Ammon's horn (tissue), 1 donor: ENCODE results near the gene PIM3.

Source experiments
- DNase-seq: peaks from one replicate; pipeline ENCODE4 v3.0.0-alpha.2; 2016; ENCODE audit warnings: low spot score

PIM3 gene

DNA sequence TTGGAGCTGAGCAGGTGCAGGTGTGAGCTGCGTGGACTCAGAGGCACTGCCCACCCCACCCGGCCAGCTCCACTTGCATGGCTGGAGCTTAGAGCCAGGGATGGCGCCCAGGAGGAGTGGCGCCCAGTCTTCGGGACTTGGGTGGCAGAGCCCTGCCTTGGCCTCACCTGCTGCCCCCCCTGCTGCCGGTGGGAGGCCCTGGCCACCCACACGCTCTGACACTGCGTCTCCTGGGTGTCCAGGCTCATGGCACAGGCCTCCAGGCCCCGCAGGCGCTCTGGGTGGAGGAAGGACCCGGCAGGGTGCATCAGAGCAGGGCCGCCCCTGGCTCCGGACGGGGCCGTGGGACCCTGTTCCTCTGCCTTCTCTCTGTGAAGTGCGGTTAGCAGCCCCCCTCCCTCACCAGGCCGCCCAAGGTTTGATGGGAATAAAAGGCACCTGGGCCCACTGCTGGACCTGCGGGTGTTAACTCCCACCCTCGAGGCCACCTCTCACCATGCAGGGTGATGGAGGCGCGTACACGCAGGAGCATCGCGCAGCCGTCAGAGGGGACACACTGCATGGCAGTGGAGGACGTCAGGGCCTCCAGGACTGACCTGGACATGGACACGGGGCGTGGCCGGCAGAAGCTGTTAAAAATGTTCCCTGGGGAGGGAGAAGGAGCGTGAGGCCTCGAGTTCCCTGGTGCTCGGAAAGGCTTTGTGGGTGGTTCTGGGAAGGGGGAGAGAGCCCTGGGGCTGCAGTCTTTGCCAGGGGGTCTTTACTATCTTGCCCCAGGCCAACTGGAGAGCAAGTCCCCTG is 40.2 kb downstream of the PIM3 start:
- DNase-seq = no peak

DNA sequence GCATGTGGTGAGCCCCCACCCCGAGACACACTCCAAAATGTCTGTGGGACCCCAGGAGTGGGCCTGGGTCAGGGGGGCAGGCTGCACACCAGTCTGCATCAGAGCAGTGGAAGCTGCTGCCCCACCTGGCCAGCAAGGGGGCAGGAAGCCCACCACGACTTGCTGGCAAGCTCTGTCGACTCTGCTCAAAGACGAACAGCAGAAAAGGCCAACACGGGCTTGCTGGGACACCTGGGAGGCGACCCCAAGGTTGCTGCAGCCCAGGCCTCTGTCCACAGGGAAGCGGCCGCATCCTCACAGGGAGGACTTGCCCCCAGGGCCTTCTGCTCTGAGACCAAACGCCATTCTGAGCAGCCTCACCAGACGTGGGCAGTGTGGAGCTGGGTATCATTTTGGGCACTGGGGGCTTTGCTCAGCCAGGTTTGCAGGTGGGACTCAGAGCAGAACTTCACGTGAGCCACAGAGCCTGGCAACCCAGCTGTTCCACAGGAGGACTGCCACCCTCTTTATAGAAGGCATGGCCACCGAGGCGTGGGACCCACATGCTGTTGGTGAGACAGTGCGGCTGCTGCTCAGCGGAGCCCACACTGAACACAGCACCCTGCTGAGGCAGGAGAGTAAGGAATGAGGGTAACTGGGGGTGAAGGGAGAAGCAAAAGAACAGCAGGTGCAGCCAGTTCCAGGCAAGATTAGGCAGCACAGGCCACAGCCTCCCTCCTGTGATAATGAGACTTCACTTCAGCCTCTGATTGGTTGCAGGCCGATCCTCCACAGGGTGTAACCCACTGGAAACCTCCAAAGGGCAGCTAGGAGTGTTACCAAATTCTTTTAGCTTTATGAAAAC is 41.0 kb downstream of the PIM3 start:
- DNase-seq = no peak

DNA sequence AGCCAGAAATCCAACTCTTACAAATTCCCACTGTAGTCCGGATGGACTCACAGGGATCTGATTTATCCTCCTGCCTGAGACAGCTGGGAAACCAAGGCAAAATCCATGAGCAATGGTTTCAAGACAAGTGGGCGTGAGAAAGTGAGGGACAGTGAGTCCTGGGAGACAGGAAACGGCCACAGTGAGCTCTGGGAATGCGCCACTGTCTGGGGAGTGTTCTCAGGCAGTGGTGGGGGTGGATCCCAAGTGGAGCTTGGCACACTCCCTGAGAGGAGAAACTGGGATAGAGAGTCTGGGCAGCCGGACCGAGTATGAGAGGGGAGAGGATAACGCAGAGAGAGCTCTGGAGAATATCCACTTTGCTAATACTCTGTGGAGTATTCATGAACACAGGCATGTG is 42.2 kb downstream of the PIM3 start:
- DNase-seq = no peak

DNA sequence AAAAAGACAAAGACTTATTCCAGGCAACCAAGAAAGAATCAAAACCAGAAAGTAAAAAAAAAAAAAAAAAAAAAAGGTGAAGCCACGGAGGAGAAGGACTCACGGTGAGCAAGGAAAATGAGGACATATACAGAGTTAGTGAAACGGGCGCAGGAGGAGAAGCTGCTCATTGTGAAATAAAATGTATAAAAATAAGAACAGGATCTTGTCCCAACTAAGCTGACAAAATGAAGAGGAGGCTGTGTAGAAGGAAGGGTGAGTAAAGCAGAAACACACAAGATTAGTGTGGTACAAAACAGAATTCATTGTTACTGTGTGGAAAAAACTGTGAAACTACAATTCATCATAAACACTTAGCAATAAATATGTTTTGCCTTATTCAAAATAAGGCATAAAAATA is 44.3 kb downstream of the PIM3 start:
- no peak for DNase-seq

DNA sequence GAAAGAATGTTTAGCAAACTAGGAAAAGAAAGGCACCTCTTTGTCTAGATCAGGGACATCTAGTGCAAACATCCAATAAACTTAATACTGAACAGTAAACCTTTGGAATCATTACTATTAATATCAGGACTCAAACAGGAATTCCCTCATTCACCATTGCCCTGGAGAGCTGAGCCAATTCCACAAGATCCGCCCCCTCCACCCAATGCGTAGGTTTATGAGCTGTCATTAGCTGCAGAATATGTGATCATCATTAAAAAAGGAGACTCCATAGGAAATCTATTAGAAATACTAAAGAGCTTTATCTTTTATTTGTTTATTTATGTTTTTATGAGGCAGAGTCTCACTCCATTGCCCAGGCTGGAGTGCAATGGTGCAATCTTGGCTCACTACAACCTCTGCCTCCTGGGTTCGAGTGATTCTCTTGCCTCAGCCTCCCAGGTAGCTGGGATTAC is 46.5 kb downstream of the PIM3 start:
- DNase-seq = no peak

DNA sequence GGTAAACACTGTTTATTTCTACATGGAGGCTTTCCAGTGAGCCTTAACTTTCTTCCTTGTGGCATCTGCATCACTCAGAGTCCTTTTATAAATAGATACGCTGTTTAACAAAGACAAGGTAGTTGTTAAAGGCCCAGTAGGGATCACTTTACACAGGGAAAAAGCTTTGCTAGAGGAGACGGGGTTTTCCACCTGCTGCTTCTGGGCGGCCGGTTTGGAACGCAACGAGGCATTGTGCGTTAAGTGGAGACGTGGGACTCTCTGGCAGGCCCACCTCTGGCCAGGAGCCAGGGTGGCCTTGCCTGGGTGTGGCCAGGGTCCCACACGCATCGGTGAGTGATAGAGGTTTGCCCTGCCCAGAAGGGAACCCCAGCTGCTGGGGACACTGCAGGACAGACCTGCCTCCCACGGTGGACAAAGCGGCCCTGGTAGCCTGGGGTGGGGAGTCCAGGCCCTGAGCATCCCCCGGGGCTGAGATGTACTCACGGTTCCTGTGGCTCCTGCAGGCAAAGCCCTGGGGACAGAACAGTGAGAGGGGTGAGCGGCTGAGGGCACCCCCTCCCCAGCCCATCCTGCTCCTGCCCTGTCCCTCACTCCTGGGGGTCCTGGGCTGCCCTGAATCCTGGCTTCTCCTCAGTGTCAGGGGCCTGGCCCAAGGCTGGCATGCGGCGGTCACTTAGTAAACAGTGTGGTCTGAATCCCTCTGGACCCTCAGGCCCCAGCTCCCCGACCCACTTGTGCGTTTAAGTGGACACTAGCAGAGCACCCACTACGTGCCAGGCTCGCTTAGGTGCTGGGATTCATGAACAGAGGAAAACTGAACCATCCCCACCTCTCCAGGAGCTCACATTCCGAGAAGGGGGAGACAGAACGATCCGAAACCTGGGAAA is 47.8 kb downstream of the PIM3 start:
- no peak for DNase-seq

DNA sequence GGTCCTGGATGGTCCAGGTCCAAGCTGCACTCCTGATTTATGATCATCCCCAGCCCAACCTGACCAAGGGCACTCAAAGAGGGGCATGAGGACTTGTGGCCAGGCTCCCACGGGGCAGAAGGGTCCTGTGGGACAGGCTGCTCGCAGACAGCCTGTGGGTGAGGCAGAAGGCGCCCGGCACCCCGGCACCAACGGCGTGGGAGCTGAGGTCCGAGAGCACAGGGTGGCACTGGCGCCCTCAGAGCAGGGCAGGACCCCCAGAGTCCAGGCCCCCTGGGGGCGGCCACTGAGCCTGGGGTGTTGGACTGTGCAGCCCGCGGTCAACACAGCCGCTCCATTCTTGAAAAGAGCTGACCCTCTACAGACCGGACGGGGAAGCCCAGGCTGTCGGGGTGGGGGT is 48.7 kb downstream of the PIM3 start:
- no peak for DNase-seq

DNA sequence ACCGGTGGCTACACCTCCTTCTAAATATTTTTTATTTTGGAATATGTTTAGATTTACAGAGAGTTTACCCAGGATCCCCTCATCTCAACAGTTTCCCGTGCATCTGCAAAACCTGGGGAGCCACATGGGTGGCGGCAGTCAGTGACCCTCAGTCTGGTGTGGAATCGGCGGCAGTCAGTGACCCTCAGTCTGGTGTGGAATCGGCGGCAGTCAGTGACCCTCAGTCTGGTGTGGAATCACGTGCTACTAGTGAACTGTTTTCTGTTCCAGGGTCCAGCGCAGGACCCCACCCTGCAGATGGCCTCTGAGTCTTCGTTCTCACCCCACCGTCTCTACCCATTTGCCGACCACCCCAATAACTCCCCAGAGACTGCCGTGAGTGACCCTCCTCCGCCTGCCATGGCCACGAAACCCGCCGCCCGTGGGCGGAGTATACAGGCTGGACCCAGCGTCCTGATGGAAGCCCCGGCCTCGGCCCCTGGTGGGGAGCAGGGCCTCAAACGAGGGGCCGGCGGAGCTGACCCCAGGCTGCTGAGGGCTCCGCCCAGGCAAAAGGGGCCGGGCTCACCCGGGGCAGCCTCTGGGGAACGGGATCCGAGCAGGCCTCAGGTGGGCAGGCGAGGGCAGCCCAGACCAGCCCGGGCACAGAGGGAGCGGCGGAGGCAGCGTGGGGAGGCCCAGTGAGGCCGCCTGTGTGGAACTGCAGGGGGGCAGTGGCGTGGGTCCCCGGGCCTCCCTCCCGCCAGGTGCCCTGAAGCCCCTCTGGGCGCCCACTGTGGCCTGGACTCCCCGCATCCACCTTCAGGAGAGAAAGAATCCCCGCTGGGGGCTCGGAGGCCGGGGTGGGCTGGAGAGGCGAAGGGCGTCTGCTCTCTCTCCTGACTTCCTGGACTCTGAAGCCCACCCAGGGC is 49.4 kb downstream of the PIM3 start:
- no peak for DNase-seq

DNA sequence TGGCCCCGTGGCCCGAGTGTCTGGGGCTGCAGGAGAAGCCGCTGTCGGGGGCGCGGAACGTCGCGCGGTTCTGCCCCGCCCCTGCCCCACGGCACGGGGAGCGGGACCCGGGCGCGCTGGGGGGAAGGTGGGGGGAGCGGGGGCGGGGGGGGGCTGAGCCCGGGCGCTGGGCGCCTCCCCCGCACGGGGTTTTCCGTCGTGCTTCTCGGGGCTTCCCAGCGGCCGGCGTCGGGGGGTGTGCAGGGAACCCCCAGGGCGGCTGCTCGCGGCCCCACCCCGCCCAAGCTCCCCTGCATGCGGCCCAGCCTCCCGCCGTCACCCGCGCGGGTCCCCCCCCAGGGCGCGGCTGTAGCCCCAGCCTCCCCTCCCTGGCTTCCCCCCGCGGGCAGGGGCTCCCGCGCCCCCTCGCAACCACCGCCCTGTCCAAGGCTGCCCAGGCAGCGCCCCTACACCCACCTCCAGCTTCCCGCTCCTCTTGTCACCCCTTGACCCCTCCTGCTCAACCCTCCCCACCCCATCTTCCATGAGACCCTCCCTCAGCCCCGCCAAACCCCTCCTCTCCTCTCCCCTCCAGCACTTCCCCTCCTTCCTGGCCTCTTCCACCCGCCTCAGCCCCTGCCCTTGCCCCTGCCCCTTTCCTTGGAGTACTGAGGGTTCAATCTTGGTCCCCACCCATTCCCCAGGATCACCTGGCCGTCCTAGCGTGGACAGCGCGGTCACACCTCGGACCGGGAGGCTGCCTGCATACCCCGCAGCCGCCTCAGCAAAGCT is 50.3 kb downstream of the PIM3 start:
- no peak for DNase-seq

DNA sequence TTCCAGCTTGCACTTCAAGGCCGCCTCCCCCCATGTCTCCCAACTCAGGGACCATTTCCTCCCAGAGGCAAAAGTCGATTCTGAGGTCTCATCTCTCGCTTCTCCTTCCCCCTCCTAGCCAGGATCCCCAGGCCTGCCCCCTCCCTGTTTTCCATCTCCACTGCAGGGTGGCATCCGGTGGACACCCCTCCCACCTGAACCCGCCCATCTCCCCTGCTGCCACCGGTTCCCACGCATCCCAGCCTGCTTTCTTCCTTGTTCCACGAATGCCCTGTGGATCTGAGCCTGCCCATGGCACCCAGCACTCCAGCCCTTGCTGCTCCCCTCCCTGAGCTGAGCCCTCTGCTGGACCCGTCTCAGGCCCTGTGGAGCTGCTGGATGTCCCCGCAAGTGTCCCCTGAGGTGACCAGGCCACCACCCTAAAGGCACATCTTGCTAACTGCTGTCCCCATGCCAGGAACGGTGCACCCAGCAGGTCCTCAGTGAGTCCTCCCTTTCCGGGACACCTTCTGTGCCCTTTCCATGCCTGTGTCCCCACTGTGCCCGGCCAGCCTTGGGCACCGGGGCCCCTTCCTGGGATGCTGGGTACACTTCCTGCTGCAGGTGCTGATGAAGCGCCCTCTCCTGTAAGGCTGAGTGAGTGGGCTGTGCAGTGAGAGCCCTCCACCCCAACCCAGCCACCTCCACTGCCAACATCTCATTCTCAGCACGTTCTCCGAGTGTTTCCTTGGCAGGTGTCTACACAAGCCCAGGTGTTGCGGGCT is 51.1 kb downstream of the PIM3 start:
- DNase-seq = no peak

DNA sequence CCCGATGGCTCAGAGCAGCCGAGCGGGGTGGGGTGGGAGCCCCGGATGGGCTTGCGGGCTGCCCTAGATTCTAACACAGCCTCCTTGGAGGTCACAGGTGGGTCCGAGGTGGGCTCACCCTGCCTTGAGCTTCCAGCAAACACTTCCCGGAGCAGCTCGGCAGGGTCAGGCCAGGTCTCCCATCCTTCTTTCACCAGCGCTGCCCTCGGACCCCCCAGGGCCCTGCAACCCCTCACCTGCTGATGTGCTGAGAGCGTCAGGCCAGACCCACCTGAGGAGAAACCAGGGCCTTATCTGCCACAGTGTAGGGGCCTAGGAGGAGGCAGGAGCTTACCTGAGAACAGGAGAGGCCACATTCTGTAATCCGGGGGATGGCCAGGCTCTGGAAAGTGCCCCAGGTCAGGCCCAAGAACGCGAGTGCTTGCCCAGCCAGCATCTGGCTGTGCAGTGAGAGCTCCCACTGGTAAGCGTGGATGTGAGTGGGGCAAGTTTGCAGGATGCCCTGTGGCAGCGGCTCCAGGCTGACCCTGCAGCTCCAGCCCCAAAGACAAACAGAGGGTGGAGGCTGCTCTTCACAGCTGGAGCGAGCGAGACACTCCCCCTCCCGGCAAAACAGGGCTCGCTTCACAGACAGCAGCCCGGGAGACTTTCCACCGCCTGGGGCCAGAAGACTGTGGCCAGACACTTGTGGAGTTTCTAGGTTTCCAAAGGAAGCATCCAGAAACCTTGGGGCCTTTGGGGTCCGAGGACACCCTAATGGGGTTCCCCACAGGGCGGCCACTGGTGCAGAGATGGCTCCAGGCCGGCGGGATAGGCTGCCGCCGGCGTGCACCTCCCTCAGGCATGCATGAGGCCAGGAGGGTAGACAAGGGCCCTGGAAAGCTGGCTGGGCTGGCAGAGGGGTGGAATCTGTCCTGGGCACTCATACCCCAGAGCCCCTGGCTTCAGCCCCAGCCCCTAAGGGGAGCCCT is 51.9 kb downstream of the PIM3 start, which contains the start of gene IL17REL:
Gene IL17REL, minus strand, starts transcription at position 555 of the 971 bp plus-strand sequence. Its CDS starts 119 bp downstream, at position 436.
- no peak for DNase-seq
